Gastroesophageal sphincter (tissue), 4 donors: ENCODE results near the gene RNF111. TPM values are rescaled to one million over a fixed set of nuclear protein-coding genes. Genes with fewer than 3 reads are reported as not detected.

ENCODE experiments used
- ATAC-seq: fragments of 150-250 bp; one replicate; pipeline ENCODE4 v1.9.1; 2016; ENCODE audit warnings: mild to moderate bottlenecking, moderate library complexity
- H3K27ac ChIP-seq, 4 donors: fragments of 200-600 bp; sonication (generic) in 3 of 4; 1 replicate in 3 of 4; 2 replicates in 1 of 4; pipeline ENCODE4 v1.5.1; 2016 to 2019
- H3K27me3 ChIP-seq: fragments of 200-600 bp; sonication (generic); one replicate; pipeline ENCODE4 v1.5.1; 2019
- H3K36me3 ChIP-seq, 2 donors: fragments of 200-600 bp; sonication (generic); one replicate each; pipeline ENCODE4 v1.5.1; 2019; ENCODE audit warnings: control low read depth in 1 of 2
- H3K4me1 ChIP-seq, 3 donors: fragments of 200-600 bp; sonication (generic); 1 replicate in 2 of 3; 2 replicates in 1 of 3; pipeline ENCODE4 v1.5.1; 2016 to 2019; ENCODE audit warnings: control low read depth in 2 of 3
- H3K4me3 ChIP-seq, 2 donors: fragments of 200-600 bp; sonication (generic); one replicate each; pipeline ENCODE4 v1.5.1; 2019; ENCODE audit warnings: mild to moderate bottlenecking in 1 of 2, moderate library complexity in 1 of 2
- H3K9me3 ChIP-seq, 3 donors: fragments of 200-600 bp; sonication (generic); one replicate each; pipeline ENCODE4 v1.5.1; 2017 to 2019; ENCODE audit warnings: control low read depth in 2 of 3
- CTCF ChIP-seq, 4 experiments: fragments of 200-600 bp in 2 of 4; fragments of 450-650 bp in 2 of 4; sonication (generic) in 1 of 4; IDR thresholded peaks; one replicate each; pipeline ENCODE4 v1.5.1; 2017 to 2019; ENCODE audit warnings: antibody characterized with exemption in 4 of 4, mild to moderate bottlenecking in 2 of 4, moderate library complexity in 2 of 4
- EP300 ChIP-seq: sonication (generic); formaldehyde crosslinking; IDR thresholded peaks from one replicate; pipeline ENCODE4 v1.6.1; 2017; ENCODE audit warnings: antibody characterized with exemption, mild to moderate bottlenecking
- POLR2A ChIP-seq, 2 donors: fragments of 450-650 bp; IDR thresholded peaks; one replicate each; pipeline ENCODE4 v1.6.1; 2017; ENCODE audit warnings: antibody characterized with exemption in 2 of 2, mild to moderate bottlenecking in 2 of 2, moderate library complexity in 1 of 2
- POLR2AphosphoS5 ChIP-seq: sonication (generic); formaldehyde crosslinking; IDR thresholded peaks from one replicate; pipeline ENCODE4 v1.6.1; 2017; ENCODE audit warnings: antibody characterized with exemption
- WGBS, 2 donors: methylation state at CpG; one replicate each; pipeline ENCODE4 v1.1.5; 2018; ENCODE audit warnings: low coverage in 1 of 2; 5-methylcytosine and 5-hydroxymethylcytosine counted together
- total RNA-seq, 4 donors: library from RNA; depleted of rRNA; stranded (reverse); fragments of >200 nt; gene quantifications; one replicate each; pipeline ENCODE4 v1.1.0, GENCODE V29; 2016

RNF111 gene
- total RNA-seq, 4 donors from 2014 or later: 17.5 to 20.4 (median 18.5) TPM

- Histone ChIP-seq H3K36me3 (peaks cover 0 to 49% of the 10 kb centered on the region in 2 donors), H3K4me1 (no peaks in the 10 kb centered on the region), H3K27me3 (no peaks in the 10 kb centered on the region), H3K4me3 (no peak overlapping the region), H3K27ac (no peak overlapping the region), H3K9me3 (no peaks in the 10 kb centered on the region)
- no peak for ATAC-seq
- TF ChIP-seq POLR2AphosphoS5 (no peak), EP300 (no peak), POLR2A (IDR thresholded peaks at IDR 0.05) (no peak), CTCF (IDR thresholded peaks at IDR 0.05) (no peak)
- WGBS, 2 donors: 67 to 88% methylated on average over 2 of the region's 2 CpGs
Observed at GRCh38 chr15:59051873-59052861, 64.7 kb downstream of the RNF111 start.

- H3K9me3 ChIP-seq: no peaks in the 10 kb centered on the region
- H3K4me1 ChIP-seq: no peaks in the 10 kb centered on the region
- TF ChIP-seq EP300 (no peak), POLR2A (IDR thresholded peaks at IDR 0.05) (no peak), CTCF (IDR thresholded peaks at IDR 0.05) (no peak), POLR2AphosphoS5 (no peak)
- ATAC-seq: no peak
- H3K36me3 ChIP-seq: peaks cover 0 to 57% of the 10 kb centered on the region in 2 donors
- no peak overlapping the region for H3K27ac ChIP-seq
- no peak overlapping the region for H3K4me3 ChIP-seq
- WGBS, 2 donors: 76 to 95% methylated on average over 3 of the region's 3 CpGs
- no peaks in the 10 kb centered on the region for H3K27me3 ChIP-seq
Observed at GRCh38 chr15:59052915-59053407, 65.5 kb downstream of the RNF111 start.

- TF ChIP-seq POLR2A (IDR thresholded peaks at IDR 0.05): no peak
- no peak for TF ChIP-seq POLR2AphosphoS5
- TF ChIP-seq EP300: no peak
- TF ChIP-seq CTCF (IDR thresholded peaks at IDR 0.05): no peak
- Histone ChIP-seq H3K9me3 (no peaks in the 10 kb centered on the region), H3K4me1 (no peaks in the 10 kb centered on the region), H3K4me3 (no peak overlapping the region), H3K27ac (no peak overlapping the region), H3K36me3 (peaks cover 0 to 62% of the 10 kb centered on the region in 2 donors), H3K27me3 (no peaks in the 10 kb centered on the region)
- no peak for ATAC-seq
- 86 to 100% methylated on average over 2 of the region's 2 CpGs for WGBS, 2 donors
Observed at GRCh38 chr15:59053482-59053881, 66.0 kb downstream of the RNF111 start.

GRCh38 chr15:59059076-59059597 is 71.7 kb downstream of the RNF111 start:
- peaks cover 8 to 97% of the 10 kb centered on the region in 2 donors for H3K36me3 ChIP-seq
- ATAC-seq: no peak
- no peaks in the 10 kb centered on the region for H3K27me3 ChIP-seq
- no peak overlapping the region for H3K4me3 ChIP-seq
- no peaks in the 10 kb centered on the region for H3K4me1 ChIP-seq
- 89 to 90% methylated on average over 2 of the region's 2 CpGs for WGBS, 2 donors
- no peaks in the 10 kb centered on the region for H3K9me3 ChIP-seq
- H3K27ac ChIP-seq: no peak overlapping the region
- TF ChIP-seq CTCF (IDR thresholded peaks at IDR 0.05): no peak
- no peak for TF ChIP-seq POLR2AphosphoS5
- TF ChIP-seq POLR2A (IDR thresholded peaks at IDR 0.05): no peak
- TF ChIP-seq EP300: no peak
